Uterus (tissue), 4 donors: ENCODE measurements around the gene TUBA4A. TPM values are rescaled to one million over a fixed set of nuclear protein-coding genes. Genes with fewer than 3 reads are reported as not detected.
A peak's percentile ranks its signal among the peaks of the same experiment; 100 is the strongest.

ENCODE experiments used
- DNase-seq, 2 donors: peaks; one replicate each; pipeline ENCODE4 v3.0.0-alpha.2; 2019 to 2020
- H3K27ac ChIP-seq, 2 donors: fragments of 200-600 bp; sonication (generic); 1 replicate in 1 of 2; 2 replicates in 1 of 2; pipeline ENCODE4 v1.5.1; 2016 to 2018
- H3K27me3 ChIP-seq, 2 donors: fragments of 200-600 bp; sonication (generic); one replicate each; pipeline ENCODE4 v1.5.1; 2018 to 2019; ENCODE audit warnings: control low read depth in 1 of 2
- H3K36me3 ChIP-seq, 2 donors: fragments of 200-600 bp; sonication (generic); one replicate each; pipeline ENCODE4 v1.5.1; 2019; ENCODE audit warnings: control low read depth in 1 of 2
- H3K4me1 ChIP-seq, 2 donors: fragments of 200-600 bp; sonication (generic); one replicate each; pipeline ENCODE4 v1.5.1; 2018 to 2019; ENCODE audit warnings: control low read depth in 1 of 2
- H3K4me3 ChIP-seq, 2 donors: fragments of 200-600 bp; sonication (generic); 1 replicate in 1 of 2; 2 replicates in 1 of 2; pipeline ENCODE4 v1.5.1; 2018 to 2019; ENCODE audit warnings: mild to moderate bottlenecking in 1 of 2
- H3K9me3 ChIP-seq, 2 donors: fragments of 200-600 bp; sonication (generic); one replicate each; pipeline ENCODE4 v1.5.1; 2019; ENCODE audit warnings: control low read depth in 1 of 2
- POLR2A ChIP-seq, 2 donors: fragments of 450-650 bp; IDR thresholded peaks; one replicate each; pipeline ENCODE4 v1.6.1; 2016; ENCODE audit warnings: antibody characterized with exemption in 2 of 2, mild to moderate bottlenecking in 1 of 2, moderate library complexity in 1 of 2
- intact Hi-C: fragments of 100-400 bp; cut with DNase I; formaldehyde crosslinking; loops from one replicate; pipeline ENCODE4 v1.15.1; 2023; ENCODE audit warnings: low total_unique reads
- total RNA-seq, 4 donors: library from RNA; depleted of rRNA in 3 of 4; stranded (reverse); fragments of >200 nt in 3 of 4; gene quantifications; one replicate each; pipeline versions ENCODE4 v1.1.0 to v1.2.4, GENCODE V29; 2014 to 2023
- TF ChIP-seq, protein P1 (sequence below), 4 experiments: fragments of 200-600 bp in 2 of 4; fragments of 450-650 bp in 2 of 4; sonication (generic) in 2 of 4; IDR thresholded peaks; one replicate each; pipeline ENCODE4 v1.5.1; 2016 to 2019; ENCODE audit warnings: antibody characterized with exemption in 4 of 4, mild to moderate bottlenecking in 2 of 4, moderate library complexity in 1 of 4
- donor health status: DM: yes; HTN: yes; CAD: no.

Gene TUBA4A
- total RNA-seq, 4 donors from 2014 or later = 3.7 to 32.3 (median 7.3) TPM

DNA sequence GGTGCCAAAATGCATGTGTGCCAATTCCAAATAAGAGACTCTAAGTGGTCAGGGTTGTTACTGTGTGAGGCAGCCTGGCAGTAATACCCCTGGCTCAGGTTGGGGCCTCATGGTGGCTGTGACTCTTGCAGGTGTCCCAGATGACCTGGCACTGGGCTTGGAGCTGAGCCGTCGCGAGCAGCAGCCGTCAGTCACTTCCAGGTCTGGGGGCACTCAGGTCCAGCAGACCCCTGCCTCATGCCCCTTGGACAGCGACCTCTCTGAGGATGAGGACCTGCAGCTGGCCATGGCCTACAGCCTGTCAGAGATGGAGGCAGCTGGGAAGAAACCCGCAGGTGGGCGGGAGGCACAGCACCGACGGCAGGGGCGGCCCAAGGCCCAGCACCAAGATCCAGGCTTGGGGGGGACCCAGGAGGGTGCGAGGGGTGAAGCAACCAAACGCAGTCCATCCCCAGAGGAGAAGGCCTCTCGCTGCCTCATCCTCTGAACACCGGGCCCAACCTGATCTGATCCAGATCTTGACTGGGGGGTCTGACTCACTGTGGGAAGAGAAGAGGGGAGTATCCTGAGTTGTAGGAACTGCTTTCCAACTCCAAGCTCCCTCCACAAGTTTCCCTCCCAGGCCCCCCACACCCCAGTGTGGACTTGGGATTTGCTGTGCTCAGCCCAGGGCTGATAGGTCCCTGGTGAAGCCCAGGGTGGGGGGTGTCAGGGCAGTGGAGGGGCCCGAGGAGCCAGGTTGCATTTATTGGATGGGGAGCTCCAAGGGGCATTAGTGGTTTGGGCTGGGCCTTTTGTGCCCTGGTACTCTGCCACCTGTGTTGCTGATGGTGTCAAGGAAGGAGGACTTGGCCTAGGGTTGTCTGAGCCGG is 31.0 kb upstream of the TUBA4A start:
- Histone ChIP-seq H3K4me3 (no peak overlapping the region), H3K27me3 (no peaks in the 10 kb centered on the region), H3K36me3 (no peaks in the 10 kb centered on the region), H3K4me1 (peaks cover under 1 to 4% of the 10 kb centered on the region in 2 donors), H3K27ac (peak overlapping the region; percentile 82 to 95), H3K9me3 (no peaks in the 10 kb centered on the region)
- intact Hi-C loops = no loop called here
- DNase-seq = no peak
- TF ChIP-seq, protein P1, sequence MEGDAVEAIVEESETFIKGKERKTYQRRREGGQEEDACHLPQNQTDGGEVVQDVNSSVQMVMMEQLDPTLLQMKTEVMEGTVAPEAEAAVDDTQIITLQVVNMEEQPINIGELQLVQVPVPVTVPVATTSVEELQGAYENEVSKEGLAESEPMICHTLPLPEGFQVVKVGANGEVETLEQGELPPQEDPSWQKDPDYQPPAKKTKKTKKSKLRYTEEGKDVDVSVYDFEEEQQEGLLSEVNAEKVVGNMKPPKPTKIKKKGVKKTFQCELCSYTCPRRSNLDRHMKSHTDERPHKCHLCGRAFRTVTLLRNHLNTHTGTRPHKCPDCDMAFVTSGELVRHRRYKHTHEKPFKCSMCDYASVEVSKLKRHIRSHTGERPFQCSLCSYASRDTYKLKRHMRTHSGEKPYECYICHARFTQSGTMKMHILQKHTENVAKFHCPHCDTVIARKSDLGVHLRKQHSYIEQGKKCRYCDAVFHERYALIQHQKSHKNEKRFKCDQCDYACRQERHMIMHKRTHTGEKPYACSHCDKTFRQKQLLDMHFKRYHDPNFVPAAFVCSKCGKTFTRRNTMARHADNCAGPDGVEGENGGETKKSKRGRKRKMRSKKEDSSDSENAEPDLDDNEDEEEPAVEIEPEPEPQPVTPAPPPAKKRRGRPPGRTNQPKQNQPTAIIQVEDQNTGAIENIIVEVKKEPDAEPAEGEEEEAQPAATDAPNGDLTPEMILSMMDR (IDR thresholded peaks at IDR 0.05) = no peak
- no peak for TF ChIP-seq POLR2A (IDR thresholded peaks at IDR 0.05)

DNA sequence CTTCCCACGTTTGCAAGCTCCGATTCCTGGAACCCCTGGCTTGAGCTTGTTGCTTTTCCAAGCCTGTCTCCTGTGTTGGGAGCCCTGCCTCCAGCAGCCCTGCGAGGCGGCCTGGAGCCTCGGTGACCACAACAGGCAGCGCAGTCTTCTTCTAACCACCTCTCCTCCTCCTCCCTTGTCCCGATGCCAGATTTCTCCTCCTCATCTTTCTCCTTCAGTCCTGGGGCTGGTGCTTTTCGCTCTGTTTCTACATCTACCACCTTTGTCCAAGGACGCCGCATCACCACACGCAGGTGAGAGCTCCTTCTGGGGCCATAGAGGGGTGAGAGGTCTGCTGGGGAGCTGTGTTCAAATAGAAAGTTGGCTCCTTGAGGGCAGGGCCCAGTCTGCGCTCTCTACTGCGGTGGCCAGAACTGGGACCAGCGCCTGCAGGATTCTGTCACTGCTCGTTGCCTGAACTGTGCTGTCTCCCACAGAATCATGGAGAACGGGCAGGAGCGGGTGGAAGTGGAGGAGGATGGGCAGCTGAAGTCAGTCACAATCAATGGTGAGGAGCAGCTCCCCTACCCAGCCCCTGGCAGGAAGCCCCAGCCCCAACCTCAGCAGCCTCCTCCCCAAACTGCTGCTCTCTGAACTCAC is 29.3 kb upstream of the TUBA4A start:
- intact Hi-C loops = no loop called here

DNA sequence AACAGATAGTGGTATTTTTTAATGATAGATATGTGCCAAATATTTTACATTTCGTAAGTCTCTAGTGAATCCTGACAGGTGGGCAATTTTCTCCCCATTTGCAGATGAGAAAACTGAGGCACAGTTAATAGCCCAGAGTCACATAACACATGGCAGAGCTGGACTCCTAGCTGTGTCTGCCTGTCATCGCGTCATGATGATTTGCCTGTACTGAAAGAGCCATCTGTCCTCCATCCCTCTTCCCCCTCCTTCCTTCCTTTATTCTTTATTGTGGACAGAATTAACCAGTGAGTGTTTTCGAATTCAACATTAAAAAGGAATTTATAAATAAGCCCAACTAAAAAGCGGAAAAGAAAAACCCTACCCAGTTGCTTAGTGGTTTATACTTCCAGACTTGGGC is 28.7 kb upstream of the TUBA4A start:
- no peaks in the 10 kb centered on the region for H3K36me3 ChIP-seq
- intact Hi-C loops = no loop called here
- H3K4me3 ChIP-seq = no peak overlapping the region
- no peaks in the 10 kb centered on the region for H3K9me3 ChIP-seq
- peaks cover 8 to 10% of the 10 kb centered on the region in 2 donors for H3K4me1 ChIP-seq
- H3K27ac ChIP-seq = peak overlapping the region; percentile 40 to 42
- no peaks in the 10 kb centered on the region for H3K27me3 ChIP-seq
- no peak for TF ChIP-seq POLR2A (IDR thresholded peaks at IDR 0.05)
- TF ChIP-seq, protein P1 (IDR thresholded peaks at IDR 0.05) = no peak
- DNase-seq = no peak

More for the DNA sequence above, 29.3 kb upstream of the TUBA4A start:
- peak overlapping the region; percentile 40 to 42 for H3K27ac ChIP-seq
- no peak overlapping the region for H3K4me3 ChIP-seq
- no peaks in the 10 kb centered on the region for H3K36me3 ChIP-seq
- peaks cover 6% of the 10 kb centered on the region in 2 donors for H3K4me1 ChIP-seq
- TF ChIP-seq, protein P1 (IDR thresholded peaks at IDR 0.05) = no peak
- TF ChIP-seq POLR2A (IDR thresholded peaks at IDR 0.05) = no peak
- DNase-seq = no peak
- no peaks in the 10 kb centered on the region for H3K9me3 ChIP-seq
- no peaks in the 10 kb centered on the region for H3K27me3 ChIP-seq

DNA sequence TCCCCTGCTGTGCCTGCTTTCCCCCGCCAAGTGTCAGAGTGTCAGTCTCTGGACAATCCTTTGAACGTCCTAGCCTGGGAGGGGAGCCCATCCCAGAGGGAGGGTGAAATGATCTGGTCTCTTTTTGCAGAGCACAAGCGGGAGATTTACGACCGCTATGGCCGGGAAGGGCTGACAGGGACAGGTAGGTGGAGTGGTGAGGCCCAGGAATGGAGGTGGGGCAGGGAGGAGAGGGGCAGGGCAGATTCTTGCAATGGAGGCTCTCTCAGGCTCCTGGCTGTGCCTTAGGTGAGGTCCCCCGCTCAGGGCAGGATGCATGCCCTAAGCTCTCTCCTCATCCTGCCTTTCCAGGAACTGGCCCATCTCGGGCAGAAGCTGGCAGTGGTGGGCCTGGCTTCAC is 27.9 kb upstream of the TUBA4A start:
- peaks cover 8 to 10% of the 10 kb centered on the region in 2 donors for H3K4me1 ChIP-seq
- no peaks in the 10 kb centered on the region for H3K9me3 ChIP-seq
- H3K36me3 ChIP-seq = no peaks in the 10 kb centered on the region
- no peak overlapping the region for H3K4me3 ChIP-seq
- H3K27ac ChIP-seq = peak overlapping the region; percentile 26 to 40
- H3K27me3 ChIP-seq = no peaks in the 10 kb centered on the region
- intact Hi-C loops = no loop called here
- TF ChIP-seq POLR2A (IDR thresholded peaks at IDR 0.05) = no peak
- TF ChIP-seq, protein P1 (IDR thresholded peaks at IDR 0.05) = no peak
- no peak for DNase-seq

DNA sequence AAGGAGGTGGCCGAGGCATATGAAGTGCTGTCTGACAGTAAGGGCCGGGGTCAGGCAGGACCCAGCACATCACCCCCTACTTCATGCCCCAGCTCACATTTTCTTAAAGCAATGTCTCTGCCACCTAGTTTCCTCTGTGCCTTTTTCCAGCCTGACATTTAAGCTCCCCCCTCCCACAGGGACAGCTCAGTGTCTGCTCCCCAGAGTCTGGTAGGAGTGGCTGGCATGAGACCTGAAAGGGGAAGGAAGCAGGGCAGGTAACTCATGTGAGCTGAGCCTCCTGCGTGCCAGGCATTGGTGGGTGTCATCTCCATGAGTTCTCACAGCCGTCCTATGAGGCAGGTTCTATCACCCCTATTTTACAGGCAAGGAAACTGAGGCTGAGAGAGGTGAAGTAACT is 26.9 kb upstream of the TUBA4A start:
- intact Hi-C loops = no loop called here
- Histone ChIP-seq H3K36me3 (no peaks in the 10 kb centered on the region), H3K27me3 (no peaks in the 10 kb centered on the region), H3K4me1 (peaks cover 8 to 10% of the 10 kb centered on the region in 2 donors), H3K9me3 (no peaks in the 10 kb centered on the region), H3K27ac (peak overlapping the region; percentile 99), H3K4me3 (no peak overlapping the region)
- DNase-seq = no peak
- TF ChIP-seq, protein P1 (IDR thresholded peaks at IDR 0.05) = no peak
- TF ChIP-seq POLR2A (IDR thresholded peaks at IDR 0.05) = no peak
